ENCODE measurements around the gene PCDHA1.
A peak's percentile ranks its signal among the peaks of the same experiment; 100 is the strongest.
"Not testable (repeated sequence)": the region's sequence is repeated elsewhere in the genome, so short reads cannot be mapped to it uniquely, and the experiment has no call there.

The PCDHA1 gene

GRCh38 chr5:140806834-140807775, 21.2 kb downstream of the PCDHA1 start, which contains the start of gene PCDHA4:
Gene PCDHA4 (plus strand): TSS chr5:140807068.
- DNase-seq: peak; percentile 3
- in situ Hi-C loops (cut with MboI; ENCODE audit: low pct_unique_long_range_greater_than_20kb, low sequenced_read_pairs): no loop called here

DNA sequence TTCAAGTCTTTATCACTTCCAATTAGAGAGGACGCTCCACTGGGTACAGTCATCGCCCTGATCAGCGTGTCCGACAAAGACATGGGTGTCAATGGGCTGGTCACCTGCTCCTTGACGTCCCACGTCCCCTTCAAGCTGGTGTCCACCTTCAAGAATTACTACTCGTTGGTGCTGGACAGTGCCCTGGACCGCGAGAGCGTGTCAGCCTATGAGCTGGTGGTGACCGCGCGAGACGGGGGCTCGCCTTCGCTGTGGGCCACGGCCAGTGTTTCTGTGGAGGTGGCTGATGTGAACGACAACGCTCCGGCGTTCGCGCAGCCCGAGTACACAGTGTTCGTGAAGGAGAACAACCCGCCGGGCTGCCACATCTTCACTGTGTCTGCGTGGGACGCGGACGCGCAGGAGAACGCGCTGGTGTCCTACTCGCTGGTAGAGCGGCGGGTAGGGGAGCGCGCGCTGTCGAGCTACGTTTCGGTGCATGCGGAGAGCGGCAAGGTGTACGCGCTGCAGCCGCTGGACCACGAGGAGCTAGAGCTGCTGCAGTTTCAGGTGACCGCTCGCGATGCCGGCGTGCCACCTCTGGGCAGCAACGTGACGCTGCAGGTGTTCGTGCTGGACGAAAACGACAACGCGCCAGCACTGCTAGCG, 22.4 kb downstream of the PCDHA1 start:
- in situ Hi-C loops (cut with MboI; ENCODE audit: low pct_unique_long_range_greater_than_20kb, low sequenced_read_pairs); DNase-seq: not testable (repeated sequence)

- in situ Hi-C loops (cut with MboI; ENCODE audit: low pct_unique_long_range_greater_than_20kb, low sequenced_read_pairs): no loop called here
- no peak for DNase-seq
Observed at GRCh38 chr5:140808889-140809291, 22.9 kb downstream of the PCDHA1 start.

- peak; percentile 44 for DNase-seq
- in situ Hi-C loops (cut with MboI; ENCODE audit: low pct_unique_long_range_greater_than_20kb, low sequenced_read_pairs): no loop called here
Observed at GRCh38 chr5:140821375-140822280, 35.7 kb downstream of the PCDHA1 start, which contains the start of gene PCDHA5. Gene PCDHA5 (plus strand): TSS chr5:140821613.

DNA sequence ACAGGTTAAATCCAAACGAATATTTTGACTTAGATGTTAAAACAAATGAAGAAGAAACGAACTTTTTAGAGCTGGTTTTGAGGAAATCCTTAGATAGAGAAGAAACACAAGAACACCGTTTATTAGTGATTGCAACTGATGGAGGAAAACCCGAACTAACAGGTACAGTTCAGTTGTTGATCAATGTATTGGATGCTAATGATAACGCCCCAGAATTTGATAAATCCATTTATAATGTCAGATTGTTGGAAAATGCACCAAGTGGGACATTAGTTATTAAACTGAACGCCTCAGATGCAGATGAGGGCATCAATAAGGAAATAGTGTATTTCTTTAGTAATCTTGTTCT, 36.3 kb downstream of the PCDHA1 start:
- in situ Hi-C loops (cut with MboI; ENCODE audit: low pct_unique_long_range_greater_than_20kb, low sequenced_read_pairs): no loop called here
- no peak for DNase-seq

- not testable (repeated sequence) for DNase-seq
Observed at GRCh38 chr5:140822969-140823368, 37.0 kb downstream of the PCDHA1 start.

DNA sequence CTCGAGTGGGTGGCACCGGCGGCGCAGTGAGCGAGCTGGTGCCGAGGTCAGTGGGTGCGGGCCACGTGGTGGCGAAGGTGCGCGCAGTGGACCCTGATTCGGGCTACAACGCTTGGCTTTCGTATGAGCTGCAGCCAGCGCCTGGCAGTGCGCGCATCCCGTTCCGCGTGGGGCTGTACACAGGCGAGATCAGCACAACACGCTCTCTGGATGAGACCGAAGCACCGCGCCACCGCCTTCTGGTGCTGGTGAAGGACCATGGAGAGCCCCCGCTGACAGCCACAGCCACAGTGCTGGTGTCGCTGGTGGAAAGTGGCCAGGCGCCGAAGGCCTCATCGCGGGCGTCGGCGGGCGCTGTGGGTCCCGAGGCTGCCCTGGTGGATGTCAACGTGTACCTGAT, 37.5 kb downstream of the PCDHA1 start:
- in situ Hi-C loops (cut with MboI; ENCODE audit: low pct_unique_long_range_greater_than_20kb, low sequenced_read_pairs): no loop called here
- DNase-seq: no peak

More at GRCh38 chr5:140822969-140823368, 37.0 kb downstream of the PCDHA1 start:
- in situ Hi-C loops (cut with MboI; ENCODE audit: low pct_unique_long_range_greater_than_20kb, low sequenced_read_pairs): not testable (repeated sequence)

DNA sequence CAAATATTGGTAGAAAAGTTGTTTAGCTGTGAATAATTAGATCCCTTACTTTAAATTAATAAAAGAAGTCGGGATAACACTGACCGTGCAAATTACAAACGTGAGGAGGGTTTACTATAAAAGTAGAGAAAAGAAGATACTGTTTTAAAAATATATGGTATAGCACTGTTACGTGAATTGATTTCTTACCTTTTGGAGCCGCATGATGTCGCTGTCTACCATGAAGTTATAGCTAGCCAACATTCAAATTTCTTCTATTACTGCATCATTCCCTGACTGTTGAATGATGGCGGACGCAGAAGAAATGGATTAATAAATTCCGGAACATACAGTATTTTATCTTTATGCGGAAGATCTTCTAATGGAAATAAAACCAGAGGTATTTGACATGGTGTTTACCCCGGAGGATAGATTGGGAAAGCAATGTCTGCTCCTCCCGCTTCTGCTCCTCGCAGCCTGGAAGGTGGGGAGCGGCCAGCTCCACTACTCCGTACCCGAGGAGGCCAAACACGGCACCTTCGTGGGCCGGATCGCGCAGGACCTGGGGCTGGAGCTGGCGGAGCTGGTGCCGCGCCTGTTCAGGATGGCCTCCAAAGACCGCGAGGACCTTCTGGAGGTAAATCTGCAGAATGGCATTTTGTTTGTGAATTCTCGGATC, 41.9 kb downstream of the PCDHA1 start, which contains the start of gene PCDHA6:
Gene PCDHA6 (plus strand): TSS at position 257 of the 658 bp plus-strand sequence. CDS start 132 bp downstream, at position 389.
- in situ Hi-C loops (cut with MboI; ENCODE audit: low pct_unique_long_range_greater_than_20kb, low sequenced_read_pairs): no loop called here
- no peak for DNase-seq

- in situ Hi-C loops (cut with MboI; ENCODE audit: low pct_unique_long_range_greater_than_20kb, low sequenced_read_pairs): no loop called here
- no peak for DNase-seq
Observed at GRCh38 chr5:140828362-140828737, 42.4 kb downstream of the PCDHA1 start.

DNA sequence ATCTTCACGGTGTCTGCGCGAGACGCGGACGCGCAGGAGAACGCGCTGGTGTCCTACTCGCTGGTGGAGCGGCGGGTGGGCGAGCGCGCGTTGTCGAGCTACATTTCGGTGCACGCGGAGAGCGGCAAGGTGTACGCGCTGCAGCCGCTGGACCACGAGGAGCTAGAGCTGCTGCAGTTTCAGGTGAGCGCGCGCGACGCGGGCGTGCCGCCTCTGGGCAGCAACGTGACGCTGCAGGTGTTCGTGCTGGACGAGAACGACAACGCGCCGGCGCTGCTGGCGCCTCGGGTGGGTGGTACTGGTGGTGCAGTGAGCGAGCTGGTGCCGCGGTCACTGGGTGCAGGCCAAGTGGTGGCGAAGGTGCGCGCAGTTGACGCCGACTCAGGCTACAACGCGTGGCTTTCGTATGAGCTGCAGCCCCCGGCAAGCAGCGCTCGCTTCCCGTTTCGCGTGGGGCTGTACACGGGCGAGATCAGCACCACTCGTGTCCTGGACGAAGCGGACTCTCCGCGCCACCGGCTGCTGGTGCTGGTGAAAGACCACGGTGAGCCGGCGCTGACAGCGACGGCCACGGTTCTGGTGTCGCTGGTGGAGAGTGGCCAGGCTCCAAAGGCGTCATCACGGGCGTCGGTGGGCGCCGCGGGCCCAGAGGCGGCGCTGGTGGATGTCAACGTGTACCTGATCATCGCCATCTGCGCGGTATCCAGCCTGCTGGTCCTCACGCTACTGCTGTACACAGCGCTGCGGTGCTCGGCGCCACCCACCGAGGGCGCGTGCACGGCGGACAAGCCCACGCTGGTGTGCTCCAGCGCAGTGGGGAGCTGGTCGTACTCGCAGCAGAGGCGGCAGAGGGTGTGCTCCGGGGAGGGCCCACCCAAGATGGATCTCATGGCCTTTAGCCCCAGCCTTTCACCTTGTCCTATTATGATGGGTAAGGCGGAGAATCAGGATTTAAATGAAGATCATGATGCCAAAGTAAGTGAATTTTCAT, 43.9 kb downstream of the PCDHA1 start:
- in situ Hi-C loops (cut with MboI; ENCODE audit: low pct_unique_long_range_greater_than_20kb, low sequenced_read_pairs): not testable (repeated sequence)

GRCh38 chr5:140833993-140834392, 48.1 kb downstream of the PCDHA1 start, which contains the start of gene PCDHA7:
Gene PCDHA7 (plus strand): TSS chr5:140834269. CDS start chr5:140834384, 115 bp downstream.
- no peak for DNase-seq
- in situ Hi-C loops (cut with MboI; ENCODE audit: low pct_unique_long_range_greater_than_20kb, low sequenced_read_pairs): no loop called here

More for the DNA sequence above, 43.9 kb downstream of the PCDHA1 start:
- not testable (repeated sequence) for DNase-seq

GRCh38 chr5:140834439-140835008, 48.6 kb downstream of the PCDHA1 start:
- in situ Hi-C loops (cut with MboI; ENCODE audit: low pct_unique_long_range_greater_than_20kb, low sequenced_read_pairs); DNase-seq: not testable (repeated sequence)

GRCh38 chr5:140835622-140836510, 49.9 kb downstream of the PCDHA1 start:
- DNase-seq: no peak
- in situ Hi-C loops (cut with MboI; ENCODE audit: low pct_unique_long_range_greater_than_20kb, low sequenced_read_pairs): no loop called here

GRCh38 chr5:140840978-140841962, 55.3 kb downstream of the PCDHA1 start, which contains the start of gene PCDHA8:
Gene PCDHA8 (plus strand): TSS chr5:140841187. CDS start chr5:140841322, 135 bp downstream.
- in situ Hi-C loops (cut with MboI; ENCODE audit: low pct_unique_long_range_greater_than_20kb, low sequenced_read_pairs): no loop called here
- peak; percentile 9 for DNase-seq
